Mucosa of descending colon (tissue), 3 donors: ENCODE results near the gene ANKRD33. TPM values are rescaled to one million over a fixed set of nuclear protein-coding genes. Genes with fewer than 3 reads are reported as not detected.
A peak's percentile ranks its signal among the peaks of the same experiment; 100 is the strongest.

ENCODE experiments used
- ATAC-seq: fragments of 200-7000 bp; cut with Tn5 transposase; one replicate; pipeline ENCODE4 v1.9.1; 2020; ENCODE audit warnings: mild to moderate bottlenecking, moderate library complexity
- DNase-seq, 3 donors: peaks; one replicate each; pipeline ENCODE4 v3.0.0-alpha.2; 2020
- H3K36me3 ChIP-seq: fragments of 200-600 bp; one replicate; pipeline ENCODE4 v1.8.0; 2021; ENCODE audit warnings: low read depth, mild to moderate bottlenecking
- H3K4me1 ChIP-seq: fragments of 200-600 bp; one replicate; pipeline ENCODE4 v1.8.0; 2021; ENCODE audit warnings: low read depth, mild to moderate bottlenecking
- H3K4me3 ChIP-seq: fragments of 200-600 bp; one replicate; pipeline ENCODE4 v1.8.0; 2021; ENCODE audit warnings: mild to moderate bottlenecking
- H3K9me3 ChIP-seq: fragments of 200-600 bp; one replicate; pipeline ENCODE4 v1.8.0; 2021; ENCODE audit warnings: mild to moderate bottlenecking
- CTCF ChIP-seq: fragments of 200-600 bp; IDR thresholded peaks from one replicate; pipeline ENCODE4 v1.8.0; 2022; ENCODE audit warnings: antibody characterized with exemption, mild to moderate bottlenecking
- intact Hi-C, 2 donors: fragments of 100-400 bp; cut with DNase I in 1 of 2; cut with micrococcal nuclease in 1 of 2; formaldehyde crosslinking; loops; one replicate each; pipeline versions ENCODE4 v1.11.0 to v1.11.1; 2022; cut with DNase I, micrococcal nuclease
- total RNA-seq, 3 donors: library from RNA; stranded (reverse); fragmentation: NEBNext Ultra II Directional in 2 of 3; extraction: Animal tissue kit (Norgen Biotek cat#: 25700) in 2 of 3; gene quantifications; one replicate each; pipeline versions ENCODE4 v1.2.1 to v1.2.4, GENCODE V29; 2021 to 2023
- donor health status: DM: no; HTN: no; CAD: no; lungs with moderate emphysema.
- donor health status: DM: no; HTN: no; CAD: no.
- donor health status: DM: no; HTN: yes; CAD: no.

Gene ANKRD33
- total RNA-seq, 3 donors from 2014 or later: 0.46 TPM; not detected in 2

GRCh38 chr12:51890133-51890464 lies 2.2 kb downstream of the ANKRD33 start:
- no peak for ATAC-seq
- no peaks in the 10 kb centered on the region for H3K9me3 ChIP-seq
- no peak overlapping the region for H3K4me3 ChIP-seq
- peaks cover 11% of the 10 kb centered on the region for H3K4me1 ChIP-seq
- TF ChIP-seq CTCF: no peak
- H3K36me3 ChIP-seq: no peaks in the 10 kb centered on the region
- no peak for DNase-seq
- intact Hi-C loops: loop anchor here in 1 of 2 donors (10.0 kb wide), 1 partner anchor 85 kb away; no protein-coding TSS in a partner anchor

- ATAC-seq (no peak), DNase-seq (peak in 1 of 3 donors; percentile 21)
- intact Hi-C loops: loop anchor here in 1 of 2 donors (10.0 kb wide), 1 partner anchor 84 kb away; no protein-coding TSS in a partner anchor
These were observed 2.7 kb downstream of the ANKRD33 start for GRCh38 chr12:51890511-51891171.

GRCh38 chr12:51891843-51892242 lies 3.9 kb downstream of the ANKRD33 start:
- Histone ChIP-seq H3K4me1 (peaks cover 9% of the 10 kb centered on the region), H3K36me3 (no peaks in the 10 kb centered on the region), H3K4me3 (no peak overlapping the region), H3K9me3 (no peaks in the 10 kb centered on the region)
- no peak for TF ChIP-seq CTCF
- intact Hi-C loops: loop anchor here in 1 of 2 donors (10.0 kb wide), 1 partner anchor 83 kb away; no protein-coding TSS in a partner anchor
- ATAC-seq (no peak), DNase-seq (no peak)

More at GRCh38 chr12:51890511-51891171, 2.7 kb downstream of the ANKRD33 start:
- Histone ChIP-seq H3K4me1 (peaks cover 11% of the 10 kb centered on the region), H3K4me3 (no peak overlapping the region), H3K36me3 (no peaks in the 10 kb centered on the region), H3K9me3 (no peaks in the 10 kb centered on the region)
- no peak for TF ChIP-seq CTCF

GRCh38 chr12:51893786-51894185 lies 5.9 kb downstream of the ANKRD33 start:
- no peak overlapping the region for H3K4me3 ChIP-seq
- DNase-seq: no peak
- no peak for TF ChIP-seq CTCF
- ATAC-seq: no peak
- intact Hi-C loops: loop anchor here in 1 of 2 donors (10.0 kb wide), 1 partner anchor 81 kb away; no protein-coding TSS in a partner anchor
- no peaks in the 10 kb centered on the region for H3K9me3 ChIP-seq
- no peaks in the 10 kb centered on the region for H3K36me3 ChIP-seq
- peaks cover 12% of the 10 kb centered on the region for H3K4me1 ChIP-seq

GRCh38 chr12:51895378-51896135 lies 7.7 kb downstream of the ANKRD33 start:
- peaks cover 13% of the 10 kb centered on the region for H3K4me1 ChIP-seq
- ATAC-seq (peak; percentile 9), DNase-seq (no peak)
- TF ChIP-seq CTCF: no peak
- no peak overlapping the region for H3K4me3 ChIP-seq
- H3K36me3 ChIP-seq: no peaks in the 10 kb centered on the region
- H3K9me3 ChIP-seq: no peaks in the 10 kb centered on the region
- intact Hi-C loops: loop anchor here in 1 of 2 donors (10.0 kb wide), 1 partner anchor 79 kb away; no protein-coding TSS in a partner anchor
